GM12874 (cell line): ENCODE results near the gene CCNY.

Source experiments
- TF ChIP-seq, protein P1 (sequence below): IDR thresholded peaks from 2 replicates; pipeline ENCODE4 v1.5.1; 2011; ENCODE audit warnings: low read depth, mild to moderate bottlenecking, control low read depth, low read length, moderate library complexity; ENCODE audit not compliant: insufficient read depth

CCNY gene

DNA sequence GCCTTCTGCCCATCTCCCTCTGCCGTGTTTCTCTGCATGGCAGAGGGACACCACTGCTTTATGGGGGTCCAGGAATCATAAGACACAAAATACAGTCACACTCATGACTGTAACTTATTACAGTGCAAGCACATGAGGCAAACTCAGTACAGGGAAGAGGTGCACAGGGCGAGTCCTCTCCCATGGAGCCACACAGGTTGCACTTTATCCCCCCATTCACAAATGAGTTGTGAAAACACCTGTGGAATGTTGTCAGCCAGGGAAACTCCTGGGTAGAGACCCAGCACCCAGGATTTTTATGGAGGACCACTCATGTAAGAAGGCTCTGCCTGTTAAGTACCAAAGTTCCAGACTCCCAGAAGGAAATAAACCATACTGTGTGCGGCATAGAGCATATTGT is 161.6 kb downstream of the CCNY start:
- TF ChIP-seq, protein P1, sequence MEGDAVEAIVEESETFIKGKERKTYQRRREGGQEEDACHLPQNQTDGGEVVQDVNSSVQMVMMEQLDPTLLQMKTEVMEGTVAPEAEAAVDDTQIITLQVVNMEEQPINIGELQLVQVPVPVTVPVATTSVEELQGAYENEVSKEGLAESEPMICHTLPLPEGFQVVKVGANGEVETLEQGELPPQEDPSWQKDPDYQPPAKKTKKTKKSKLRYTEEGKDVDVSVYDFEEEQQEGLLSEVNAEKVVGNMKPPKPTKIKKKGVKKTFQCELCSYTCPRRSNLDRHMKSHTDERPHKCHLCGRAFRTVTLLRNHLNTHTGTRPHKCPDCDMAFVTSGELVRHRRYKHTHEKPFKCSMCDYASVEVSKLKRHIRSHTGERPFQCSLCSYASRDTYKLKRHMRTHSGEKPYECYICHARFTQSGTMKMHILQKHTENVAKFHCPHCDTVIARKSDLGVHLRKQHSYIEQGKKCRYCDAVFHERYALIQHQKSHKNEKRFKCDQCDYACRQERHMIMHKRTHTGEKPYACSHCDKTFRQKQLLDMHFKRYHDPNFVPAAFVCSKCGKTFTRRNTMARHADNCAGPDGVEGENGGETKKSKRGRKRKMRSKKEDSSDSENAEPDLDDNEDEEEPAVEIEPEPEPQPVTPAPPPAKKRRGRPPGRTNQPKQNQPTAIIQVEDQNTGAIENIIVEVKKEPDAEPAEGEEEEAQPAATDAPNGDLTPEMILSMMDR = no peak

DNA sequence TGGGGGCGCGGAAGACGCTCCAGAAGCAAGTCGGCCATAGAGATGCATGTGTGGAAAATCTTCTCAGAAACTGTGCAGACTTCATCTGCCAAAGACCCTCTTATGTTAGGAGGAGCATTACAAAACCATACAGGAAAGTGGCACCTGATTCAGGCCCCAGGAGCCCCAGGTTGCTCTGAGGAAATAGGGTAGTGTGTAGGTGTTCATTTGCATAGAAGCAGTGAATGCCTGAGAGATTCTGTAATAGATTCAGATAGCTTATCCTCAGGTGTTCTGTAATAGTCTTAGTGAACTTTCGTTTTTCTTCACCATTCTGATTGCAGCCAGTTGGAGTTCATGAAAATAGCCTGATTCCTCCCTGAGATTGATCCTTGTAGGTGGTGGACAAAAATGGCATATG is 162.4 kb downstream of the CCNY start:
- TF ChIP-seq, protein P1 = no peak

DNA sequence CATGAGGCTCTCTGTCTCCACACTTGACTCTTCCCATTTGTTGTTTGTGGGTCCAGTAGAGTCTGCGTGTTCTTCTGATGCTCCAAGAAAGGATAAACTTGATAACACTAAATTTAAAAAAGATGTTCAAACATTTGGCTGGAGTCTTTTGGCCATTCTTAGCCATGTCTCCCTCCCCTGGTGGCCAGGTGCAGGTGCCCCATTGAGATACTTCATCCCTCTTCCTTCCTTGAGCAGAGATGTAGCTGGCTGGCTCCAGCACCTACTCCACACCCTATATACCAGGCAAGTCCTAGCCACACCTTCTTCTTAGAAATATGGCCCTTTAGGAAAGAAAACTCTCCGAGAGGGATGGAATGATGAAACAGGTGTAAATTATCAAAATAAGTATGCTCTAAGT is 165.6 kb downstream of the CCNY start:
- TF ChIP-seq, protein P1 = no peak

DNA sequence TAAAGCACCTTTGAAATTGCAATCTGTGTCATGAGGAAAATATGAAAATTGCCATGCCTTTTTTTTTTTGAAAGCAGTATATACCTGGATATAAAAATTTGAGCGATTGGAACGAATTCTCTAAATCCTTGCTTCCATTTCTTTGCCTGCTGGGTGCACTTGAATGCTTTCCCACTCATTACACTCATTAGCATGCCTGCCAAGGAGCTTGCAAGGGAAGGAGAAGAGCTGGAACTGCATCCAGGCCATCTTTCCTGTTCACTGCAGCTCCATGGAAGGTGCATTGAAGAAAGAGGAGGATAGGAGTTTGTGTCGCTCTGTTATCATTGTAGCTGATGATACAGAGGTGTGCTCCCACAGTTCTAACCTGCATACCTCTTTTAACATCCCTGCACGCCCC is 166.4 kb downstream of the CCNY start:
- TF ChIP-seq, protein P1 = no peak

DNA sequence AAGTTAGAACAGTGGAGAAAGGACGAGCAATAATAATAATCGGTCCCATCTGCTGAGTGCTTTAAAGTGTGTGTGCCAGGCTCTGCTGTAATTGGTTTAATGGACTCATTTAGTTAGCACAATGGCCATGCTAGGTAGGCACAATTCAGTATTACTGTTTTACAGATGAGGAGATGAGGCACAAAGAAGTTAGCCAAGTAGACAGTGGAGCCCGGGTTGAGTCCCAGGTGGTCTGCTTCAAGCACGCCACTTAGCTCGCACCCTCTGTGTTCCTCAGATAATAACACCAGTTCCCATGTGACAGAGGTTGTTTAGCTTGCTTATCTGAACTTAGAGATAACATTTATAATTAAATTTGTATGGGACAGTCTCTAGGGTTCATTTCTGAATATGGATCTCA is 167.3 kb downstream of the CCNY start:
- TF ChIP-seq, protein P1 = no peak

DNA sequence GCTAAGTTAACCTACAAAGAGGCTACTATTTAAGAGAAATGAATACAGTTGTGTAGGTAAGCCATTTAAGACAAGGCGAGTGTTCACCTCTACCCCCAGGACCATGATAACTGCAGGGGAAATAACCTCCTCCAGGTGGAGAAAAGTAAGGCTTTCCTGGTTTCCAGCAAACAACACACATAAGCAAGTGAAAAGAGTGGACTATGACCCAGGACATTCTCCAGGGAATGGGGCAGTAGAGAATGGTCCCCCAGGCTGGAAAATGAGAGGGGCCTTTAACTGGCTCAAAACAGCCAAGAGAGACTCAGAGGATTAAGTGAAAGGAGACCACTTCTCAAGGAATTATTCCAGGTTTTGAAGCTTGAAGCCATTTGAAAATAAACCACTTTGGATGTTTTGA is 167.8 kb downstream of the CCNY start:
- TF ChIP-seq, protein P1 = no peak

DNA sequence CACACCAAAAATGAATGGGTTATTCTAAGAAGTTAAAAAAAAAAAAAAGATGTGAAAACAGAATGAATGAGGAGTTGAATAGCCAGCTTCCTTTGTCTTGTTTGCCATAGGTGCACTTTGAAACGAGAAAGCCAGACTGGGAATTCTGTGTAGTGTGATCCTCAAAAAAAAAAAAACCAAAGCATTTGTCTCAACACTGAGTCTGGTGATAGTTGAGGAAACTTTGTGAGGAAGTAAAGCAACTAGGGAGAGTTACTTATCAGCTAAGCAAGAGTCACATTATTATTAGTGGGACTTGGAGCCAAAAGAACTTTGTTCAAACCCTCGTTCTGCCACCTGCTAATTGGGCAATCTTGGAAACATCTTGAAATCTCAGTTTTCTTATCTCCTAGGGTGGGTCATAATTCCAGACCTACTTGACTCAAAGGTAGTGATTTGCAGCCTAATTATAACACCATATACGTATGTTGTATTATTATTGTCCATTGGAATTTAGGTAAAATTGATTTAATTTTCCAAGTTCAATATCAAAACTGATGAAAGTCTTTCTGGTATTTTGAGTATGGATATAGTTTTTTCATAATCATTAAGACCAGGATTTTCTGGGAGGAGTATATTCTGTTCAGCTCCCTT is 169.0 kb downstream of the CCNY start:
- TF ChIP-seq, protein P1 = no peak
